Prostate gland (tissue), 2 donors: ENCODE data around the gene IFI30. TPM values are rescaled to one million over a fixed set of nuclear protein-coding genes. Genes with fewer than 3 reads are reported as not detected.
"Not testable (repeated sequence)": the region's sequence is repeated elsewhere in the genome, so short reads cannot be mapped to it uniquely, and the experiment has no call there.

Experiments
- DNase-seq: peaks from one replicate; pipeline ENCODE4 v3.0.0-alpha.2; 2019; ENCODE audit warnings: low spot score
- H3K27ac ChIP-seq, 2 donors: fragments of 200-600 bp; sonication (generic); 2 replicates each; pipeline ENCODE4 v1.5.1; 2017 to 2019
- H3K27me3 ChIP-seq: fragments of 200-600 bp; sonication (generic); replicated peaks from 2 replicates; pipeline ENCODE4 v1.5.1; 2019; ENCODE audit not compliant: insufficient read depth
- H3K36me3 ChIP-seq, 2 donors: fragments of 200-600 bp; sonication (generic); 1 replicate in 1 of 2; 2 replicates in 1 of 2; pipeline versions ENCODE4 v1.5.1 to v1.8.1; 2017 to 2019
- H3K4me1 ChIP-seq: fragments of 200-600 bp; sonication (generic); replicated peaks from 2 replicates; pipeline ENCODE4 v1.5.1; 2019
- H3K4me3 ChIP-seq, 2 donors: fragments of 200-600 bp; sonication (generic); 2 replicates each; pipeline ENCODE4 v1.5.1; 2017 to 2019
- H3K9me3 ChIP-seq: fragments of 200-600 bp; sonication (generic); 2 replicates; pipeline ENCODE4 v1.5.1; 2017
- CTCF ChIP-seq, 4 experiments: fragments of 200-600 bp in 2 of 4; fragments of 450-650 bp in 2 of 4; sonication (generic) in 2 of 4; IDR thresholded peaks; 1 replicate in 3 of 4; 2 replicates in 1 of 4; pipeline ENCODE4 v1.5.1; 2016 to 2019; ENCODE audit warnings: antibody characterized with exemption in 4 of 4, mild to moderate bottlenecking in 2 of 4, moderate library complexity in 2 of 4
- POLR2A ChIP-seq: fragments of 450-650 bp; IDR thresholded peaks from one replicate; pipeline ENCODE4 v1.6.1; 2016; ENCODE audit warnings: antibody characterized with exemption, mild to moderate bottlenecking
- POLR2AphosphoS5 ChIP-seq: sonication (generic); formaldehyde crosslinking; IDR thresholded peaks from one replicate; pipeline ENCODE4 v1.6.1; 2017; ENCODE audit warnings: antibody characterized with exemption
- WGBS: methylation state at CpG from one replicate; pipeline ENCODE4 v1.1.5; 2018; 5-methylcytosine and 5-hydroxymethylcytosine counted together
- intact Hi-C: fragments of 100-400 bp; cut with DNase I; formaldehyde crosslinking; loops from one replicate; pipeline ENCODE4 v1.14.2; 2022
- total RNA-seq, 2 donors: library from RNA; depleted of rRNA; stranded (reverse); fragments of >200 nt; gene quantifications; one replicate each; pipeline ENCODE4 v1.1.0, GENCODE V29; 2016

IFI30 gene
- total RNA-seq, 2 donors from 2014 or later = 20.9 to 22.5 TPM

DNA sequence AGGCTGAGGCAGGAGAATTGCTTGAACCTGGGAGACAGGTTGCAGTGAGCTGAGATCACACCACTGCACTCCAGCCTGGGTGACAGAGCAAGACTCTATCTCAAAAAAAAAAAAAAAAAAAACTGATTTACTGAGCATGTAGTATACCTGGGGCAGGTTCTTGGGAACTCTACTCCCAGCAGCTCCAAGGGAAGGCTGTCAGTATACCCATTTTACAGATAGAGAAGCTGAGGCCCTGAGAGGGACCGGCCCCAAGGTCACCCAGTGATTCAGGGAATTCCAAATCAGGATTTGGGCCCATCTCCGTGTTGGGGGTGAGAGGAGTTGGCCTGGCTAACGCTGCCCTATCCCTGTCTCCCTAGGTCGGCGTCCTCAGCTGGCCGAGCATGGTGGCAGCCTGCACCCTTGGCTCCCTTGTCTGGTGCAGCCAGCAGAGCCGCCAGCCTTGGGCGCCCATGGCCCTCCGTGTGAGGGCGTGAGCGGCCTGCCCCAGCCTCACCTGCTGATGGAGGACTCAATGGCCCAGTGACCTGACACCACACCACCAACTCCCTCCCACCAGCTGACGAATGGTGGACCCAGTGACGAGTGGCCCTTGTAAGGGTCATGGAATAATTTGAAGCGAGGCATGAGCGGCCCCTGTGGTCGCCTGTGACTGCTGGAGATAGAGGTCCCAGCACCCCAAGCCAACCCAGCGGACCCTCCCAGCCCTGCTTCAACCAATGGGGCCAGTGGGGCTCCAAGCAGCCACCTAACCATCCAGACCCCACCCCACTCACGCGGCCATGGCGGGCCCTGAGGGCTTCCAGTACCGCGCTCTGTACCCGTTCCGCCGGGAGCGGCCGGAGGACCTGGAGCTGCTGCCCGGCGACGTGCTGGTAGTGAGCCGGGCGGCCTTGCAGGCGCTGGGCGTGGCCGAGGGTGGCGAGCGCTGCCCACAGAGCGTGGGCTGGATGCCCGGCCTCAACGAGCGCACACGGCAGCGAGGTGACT lies 18.2 kb upstream of the IFI30 start:
- 74% methylated on average over 31 of the region's 43 CpGs for WGBS
- Histone ChIP-seq H3K9me3 (no peaks in the 10 kb centered on the region), H3K36me3 (no peaks in the 10 kb centered on the region), H3K27ac (peak overlapping the region; percentile 58 to 70), H3K4me1 (peaks cover 21% of the 10 kb centered on the region), H3K27me3 (no peaks in the 10 kb centered on the region), H3K4me3 (no peak overlapping the region)
- TF ChIP-seq POLR2A (no peak), POLR2AphosphoS5 (no peak), CTCF (IDR thresholded peaks at IDR 0.05) (no peak)
- intact Hi-C loops = loop anchor here (10.0 kb wide), 1 partner anchor 151 kb away; the partner anchor contains the start of gene ARRDC2
- no peak for DNase-seq

GRCh38 chr19:18156268-18156667 lies 17.3 kb upstream of the IFI30 start:
- no peaks in the 10 kb centered on the region for H3K9me3 ChIP-seq
- intact Hi-C loops = loop anchor here (10.0 kb wide), 1 partner anchor 151 kb away; the partner anchor contains the start of gene ARRDC2
- H3K4me3 ChIP-seq = no peak overlapping the region
- H3K27me3 ChIP-seq = no peaks in the 10 kb centered on the region
- H3K27ac ChIP-seq = peak overlapping the region; percentile 61 to 70
- peaks cover 21% of the 10 kb centered on the region for H3K4me1 ChIP-seq
- WGBS = 86% methylated on average over 6 of the region's 6 CpGs
- DNase-seq = no peak
- no peak for TF ChIP-seq POLR2AphosphoS5
- no peaks in the 10 kb centered on the region for H3K36me3 ChIP-seq

- WGBS = 24% methylated on average over 21 of the region's 22 CpGs
- Histone ChIP-seq H3K9me3 (no peaks in the 10 kb centered on the region), H3K4me3 (no peak overlapping the region), H3K4me1 (peaks cover 21% of the 10 kb centered on the region), H3K27ac (peak overlapping the region; percentile 61 to 70), H3K27me3 (no peaks in the 10 kb centered on the region), H3K36me3 (no peaks in the 10 kb centered on the region)
- peak; percentile 88 for DNase-seq
- intact Hi-C loops = loop anchor here (10.0 kb wide), 1 partner anchor 152 kb away; the partner anchor contains the start of gene ARRDC2
- peak; percentile 65 for TF ChIP-seq POLR2AphosphoS5
- TF ChIP-seq POLR2A = peak; percentile 38
- TF ChIP-seq CTCF (IDR thresholded peaks at IDR 0.05) = no peak
Observed at GRCh38 chr19:18156841-18157464, 16.7 kb upstream of the IFI30 start.

GRCh38 chr19:18157465-18158063 lies 16.0 kb upstream of the IFI30 start:
- H3K27me3 ChIP-seq = no peaks in the 10 kb centered on the region
- H3K36me3 ChIP-seq = no peaks in the 10 kb centered on the region
- intact Hi-C loops = loop anchor here (10.0 kb wide), 1 partner anchor 153 kb away; the partner anchor contains the start of gene ARRDC2
- WGBS = 35% methylated on average over 18 of the region's 18 CpGs
- DNase-seq = peak; percentile 72
- H3K4me1 ChIP-seq = peaks cover 21% of the 10 kb centered on the region
- peak overlapping the region; percentile 61 to 70 for H3K27ac ChIP-seq
- H3K4me3 ChIP-seq = no peak overlapping the region
- H3K9me3 ChIP-seq = no peaks in the 10 kb centered on the region
- TF ChIP-seq CTCF (IDR thresholded peaks at IDR 0.05) (peak in 1 of 4 experiments; percentile 31), POLR2A (no peak), POLR2AphosphoS5 (no peak)

DNA sequence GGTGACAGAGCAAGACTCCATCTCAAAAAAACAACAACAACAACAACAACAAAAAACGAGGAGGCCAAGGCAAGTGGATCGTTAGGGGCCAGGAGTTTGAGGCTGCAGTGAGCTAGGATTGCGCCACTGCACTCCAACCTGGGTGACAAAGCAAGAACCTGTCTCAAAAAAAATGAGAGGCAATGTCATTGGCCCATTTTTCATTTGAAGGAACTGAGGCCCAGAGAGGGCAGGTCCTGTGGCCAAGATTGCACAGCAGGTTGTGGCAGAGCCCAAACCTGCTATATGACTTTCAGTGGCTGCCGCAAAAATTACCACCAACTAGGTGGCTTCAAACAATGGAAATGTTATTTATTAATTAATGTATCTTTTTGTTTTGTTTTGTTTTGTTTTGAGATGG lies 15.1 kb upstream of the IFI30 start:
- H3K36me3 ChIP-seq = peaks cover 0 to 7% of the 10 kb centered on the region in 2 donors
- H3K27me3 ChIP-seq = no peaks in the 10 kb centered on the region
- no peak overlapping the region for H3K4me3 ChIP-seq
- H3K9me3 ChIP-seq = no peaks in the 10 kb centered on the region
- intact Hi-C loops = loop anchor here (10.0 kb wide), 1 partner anchor 154 kb away; the partner anchor contains the start of gene ARRDC2
- no peak overlapping the region for H3K27ac ChIP-seq
- 66% methylated on average over 4 of the region's 4 CpGs for WGBS
- no peak for TF ChIP-seq CTCF (IDR thresholded peaks at IDR 0.05)
- no peak for TF ChIP-seq POLR2A
- TF ChIP-seq POLR2AphosphoS5 = no peak
- DNase-seq = no peak
- peaks cover 21% of the 10 kb centered on the region for H3K4me1 ChIP-seq

DNA sequence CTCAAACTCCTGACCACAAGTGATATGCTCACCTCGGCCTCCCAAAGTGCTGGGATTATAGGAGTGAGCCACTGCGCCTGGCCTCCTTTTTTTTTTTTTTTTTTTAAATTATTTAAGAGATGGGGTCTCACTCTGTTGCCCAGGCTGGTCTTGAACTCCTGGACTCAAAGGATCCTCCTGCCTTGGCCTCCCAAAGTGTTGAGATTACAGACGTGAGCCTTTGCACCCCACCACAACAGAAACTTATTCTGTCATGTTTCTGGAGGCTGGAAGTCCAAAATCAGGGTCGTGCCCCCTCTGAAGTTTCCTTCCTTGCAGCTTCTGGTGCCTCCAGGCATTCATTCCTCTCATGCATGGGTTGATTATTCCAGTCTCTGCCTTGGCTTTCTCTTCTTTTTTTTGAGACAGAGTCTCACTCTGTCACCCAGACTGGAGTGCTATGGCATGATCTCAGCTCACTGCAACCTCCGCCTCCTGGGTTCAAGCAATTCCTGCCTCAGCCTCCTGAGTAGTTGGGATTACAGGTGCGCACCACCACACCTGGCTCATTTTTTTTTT lies 14.5 kb upstream of the IFI30 start:
- not testable (repeated sequence) for H3K4me3 ChIP-seq, DNase-seq, H3K9me3 ChIP-seq, H3K27ac ChIP-seq, H3K36me3 ChIP-seq, H3K27me3 ChIP-seq
- intact Hi-C loops = loop anchor here (10.0 kb wide), 1 partner anchor 154 kb away; the partner anchor contains the start of gene ARRDC2
- WGBS = 91% methylated on average over 6 of the region's 6 CpGs
- peaks cover 21% of the 10 kb centered on the region for H3K4me1 ChIP-seq
